ENCODE data around the gene NLGN4Y. TPM values are rescaled to one million over a fixed set of nuclear protein-coding genes. Genes with fewer than 3 reads are reported as not detected.

Gene NLGN4Y
- total RNA-seq, 1 experiment from 2014 or later, result 48.4 TPM

DNA sequence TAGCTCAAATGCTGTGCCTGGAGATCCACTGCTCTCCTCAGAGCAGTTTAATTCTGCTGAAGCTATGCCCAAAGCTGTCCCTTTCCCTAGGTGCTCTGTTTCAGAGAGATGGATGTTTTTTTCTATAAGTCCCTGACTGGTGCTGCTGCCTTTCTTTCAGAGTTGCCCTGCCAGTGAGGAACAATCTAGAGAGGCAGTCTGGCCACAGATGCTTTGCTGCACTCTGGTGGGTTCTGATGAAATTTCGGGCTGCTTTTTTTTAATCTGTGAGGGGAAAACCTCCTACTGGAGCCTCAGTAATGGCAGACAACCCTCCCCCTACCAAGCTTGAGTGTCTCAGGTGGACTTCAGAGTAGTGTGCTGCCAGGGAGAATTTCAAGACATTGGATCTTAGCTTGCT lies 93.3 kb downstream of the NLGN4Y start:
- no peak for TF ChIP-seq TEAD4 (CRISPR knock-in tag; IDR thresholded peaks at IDR 0.05)
- TF ChIP-seq, protein P1, sequence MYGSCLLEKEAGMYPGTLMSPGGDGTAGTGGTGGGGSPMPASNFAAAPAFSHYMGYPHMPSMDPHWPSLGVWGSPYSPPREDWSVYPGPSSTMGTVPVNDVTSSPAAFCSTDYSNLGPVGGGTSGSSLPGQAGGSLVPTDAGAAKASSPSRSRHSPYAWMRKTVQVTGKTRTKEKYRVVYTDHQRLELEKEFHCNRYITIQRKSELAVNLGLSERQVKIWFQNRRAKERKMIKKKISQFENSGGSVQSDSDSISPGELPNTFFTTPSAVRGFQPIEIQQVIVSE (CRISPR knock-in tag; IDR thresholded peaks at IDR 0.05; ENCODE audit: borderline replicate concordance), result no peak
- no peak for TF ChIP-seq ZNF219 (CRISPR knock-in tag; IDR thresholded peaks at IDR 0.05; ENCODE audit: borderline replicate concordance)
- TF ChIP-seq FOXJ3 (CRISPR knock-in tag; IDR thresholded peaks at IDR 0.05; ENCODE audit: borderline replicate concordance), result no peak
- TF ChIP-seq, protein P2, sequence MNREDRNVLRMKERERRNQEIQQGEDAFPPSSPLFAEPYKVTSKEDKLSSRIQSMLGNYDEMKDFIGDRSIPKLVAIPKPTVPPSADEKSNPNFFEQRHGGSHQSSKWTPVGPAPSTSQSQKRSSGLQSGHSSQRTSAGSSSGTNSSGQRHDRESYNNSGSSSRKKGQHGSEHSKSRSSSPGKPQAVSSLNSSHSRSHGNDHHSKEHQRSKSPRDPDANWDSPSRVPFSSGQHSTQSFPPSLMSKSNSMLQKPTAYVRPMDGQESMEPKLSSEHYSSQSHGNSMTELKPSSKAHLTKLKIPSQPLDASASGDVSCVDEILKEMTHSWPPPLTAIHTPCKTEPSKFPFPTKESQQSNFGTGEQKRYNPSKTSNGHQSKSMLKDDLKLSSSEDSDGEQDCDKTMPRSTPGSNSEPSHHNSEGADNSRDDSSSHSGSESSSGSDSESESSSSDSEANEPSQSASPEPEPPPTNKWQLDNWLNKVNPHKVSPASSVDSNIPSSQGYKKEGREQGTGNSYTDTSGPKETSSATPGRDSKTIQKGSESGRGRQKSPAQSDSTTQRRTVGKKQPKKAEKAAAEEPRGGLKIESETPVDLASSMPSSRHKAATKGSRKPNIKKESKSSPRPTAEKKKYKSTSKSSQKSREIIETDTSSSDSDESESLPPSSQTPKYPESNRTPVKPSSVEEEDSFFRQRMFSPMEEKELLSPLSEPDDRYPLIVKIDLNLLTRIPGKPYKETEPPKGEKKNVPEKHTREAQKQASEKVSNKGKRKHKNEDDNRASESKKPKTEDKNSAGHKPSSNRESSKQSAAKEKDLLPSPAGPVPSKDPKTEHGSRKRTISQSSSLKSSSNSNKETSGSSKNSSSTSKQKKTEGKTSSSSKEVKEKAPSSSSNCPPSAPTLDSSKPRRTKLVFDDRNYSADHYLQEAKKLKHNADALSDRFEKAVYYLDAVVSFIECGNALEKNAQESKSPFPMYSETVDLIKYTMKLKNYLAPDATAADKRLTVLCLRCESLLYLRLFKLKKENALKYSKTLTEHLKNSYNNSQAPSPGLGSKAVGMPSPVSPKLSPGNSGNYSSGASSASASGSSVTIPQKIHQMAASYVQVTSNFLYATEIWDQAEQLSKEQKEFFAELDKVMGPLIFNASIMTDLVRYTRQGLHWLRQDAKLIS (CRISPR knock-in tag; IDR thresholded peaks at IDR 0.05; ENCODE audit: borderline replicate concordance), result no peak
- TF ChIP-seq CREM (CRISPR knock-in tag; IDR thresholded peaks at IDR 0.05), result no peak
- TF ChIP-seq ZNF317 (CRISPR knock-in tag; IDR thresholded peaks at IDR 0.05; ENCODE audit: borderline replicate concordance, low read depth), result no peak
- TF ChIP-seq IRF2 (CRISPR knock-in tag; IDR thresholded peaks at IDR 0.05; ENCODE audit: borderline replicate concordance, low read depth), result no peak
- no peak for TF ChIP-seq MXD4 (CRISPR knock-in tag; IDR thresholded peaks at IDR 0.05; ENCODE audit: borderline replicate concordance)
- TF ChIP-seq, protein P3, sequence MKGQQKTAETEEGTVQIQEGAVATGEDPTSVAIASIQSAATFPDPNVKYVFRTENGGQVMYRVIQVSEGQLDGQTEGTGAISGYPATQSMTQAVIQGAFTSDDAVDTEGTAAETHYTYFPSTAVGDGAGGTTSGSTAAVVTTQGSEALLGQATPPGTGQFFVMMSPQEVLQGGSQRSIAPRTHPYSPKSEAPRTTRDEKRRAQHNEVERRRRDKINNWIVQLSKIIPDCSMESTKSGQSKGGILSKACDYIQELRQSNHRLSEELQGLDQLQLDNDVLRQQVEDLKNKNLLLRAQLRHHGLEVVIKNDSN (CRISPR knock-in tag; IDR thresholded peaks at IDR 0.05), result no peak
- TF ChIP-seq, protein P4, sequence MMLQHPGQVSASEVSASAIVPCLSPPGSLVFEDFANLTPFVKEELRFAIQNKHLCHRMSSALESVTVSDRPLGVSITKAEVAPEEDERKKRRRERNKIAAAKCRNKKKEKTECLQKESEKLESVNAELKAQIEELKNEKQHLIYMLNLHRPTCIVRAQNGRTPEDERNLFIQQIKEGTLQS (CRISPR knock-in tag; conservative IDR thresholded peaks at IDR 0.05), result no peak
- TF ChIP-seq, protein P5, sequence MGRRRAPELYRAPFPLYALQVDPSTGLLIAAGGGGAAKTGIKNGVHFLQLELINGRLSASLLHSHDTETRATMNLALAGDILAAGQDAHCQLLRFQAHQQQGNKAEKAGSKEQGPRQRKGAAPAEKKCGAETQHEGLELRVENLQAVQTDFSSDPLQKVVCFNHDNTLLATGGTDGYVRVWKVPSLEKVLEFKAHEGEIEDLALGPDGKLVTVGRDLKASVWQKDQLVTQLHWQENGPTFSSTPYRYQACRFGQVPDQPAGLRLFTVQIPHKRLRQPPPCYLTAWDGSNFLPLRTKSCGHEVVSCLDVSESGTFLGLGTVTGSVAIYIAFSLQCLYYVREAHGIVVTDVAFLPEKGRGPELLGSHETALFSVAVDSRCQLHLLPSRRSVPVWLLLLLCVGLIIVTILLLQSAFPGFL (CRISPR knock-in tag; IDR thresholded peaks at IDR 0.05; ENCODE audit: borderline replicate concordance), result no peak
- TF ChIP-seq ZNF671 (CRISPR knock-in tag; IDR thresholded peaks at IDR 0.05), result no peak
- TF ChIP-seq, protein P6, sequence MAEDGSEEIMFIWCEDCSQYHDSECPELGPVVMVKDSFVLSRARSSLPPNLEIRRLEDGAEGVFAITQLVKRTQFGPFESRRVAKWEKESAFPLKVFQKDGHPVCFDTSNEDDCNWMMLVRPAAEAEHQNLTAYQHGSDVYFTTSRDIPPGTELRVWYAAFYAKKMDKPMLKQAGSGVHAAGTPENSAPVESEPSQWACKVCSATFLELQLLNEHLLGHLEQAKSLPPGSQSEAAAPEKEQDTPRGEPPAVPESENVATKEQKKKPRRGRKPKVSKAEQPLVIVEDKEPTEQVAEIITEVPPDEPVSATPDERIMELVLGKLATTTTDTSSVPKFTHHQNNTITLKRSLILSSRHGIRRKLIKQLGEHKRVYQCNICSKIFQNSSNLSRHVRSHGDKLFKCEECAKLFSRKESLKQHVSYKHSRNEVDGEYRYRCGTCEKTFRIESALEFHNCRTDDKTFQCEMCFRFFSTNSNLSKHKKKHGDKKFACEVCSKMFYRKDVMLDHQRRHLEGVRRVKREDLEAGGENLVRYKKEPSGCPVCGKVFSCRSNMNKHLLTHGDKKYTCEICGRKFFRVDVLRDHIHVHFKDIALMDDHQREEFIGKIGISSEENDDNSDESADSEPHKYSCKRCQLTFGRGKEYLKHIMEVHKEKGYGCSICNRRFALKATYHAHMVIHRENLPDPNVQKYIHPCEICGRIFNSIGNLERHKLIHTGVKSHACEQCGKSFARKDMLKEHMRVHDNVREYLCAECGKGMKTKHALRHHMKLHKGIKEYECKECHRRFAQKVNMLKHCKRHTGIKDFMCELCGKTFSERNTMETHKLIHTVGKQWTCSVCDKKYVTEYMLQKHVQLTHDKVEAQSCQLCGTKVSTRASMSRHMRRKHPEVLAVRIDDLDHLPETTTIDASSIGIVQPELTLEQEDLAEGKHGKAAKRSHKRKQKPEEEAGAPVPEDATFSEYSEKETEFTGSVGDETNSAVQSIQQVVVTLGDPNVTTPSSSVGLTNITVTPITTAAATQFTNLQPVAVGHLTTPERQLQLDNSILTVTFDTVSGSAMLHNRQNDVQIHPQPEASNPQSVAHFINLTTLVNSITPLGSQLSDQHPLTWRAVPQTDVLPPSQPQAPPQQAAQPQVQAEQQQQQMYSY (CRISPR knock-in tag; IDR thresholded peaks at IDR 0.05), result no peak
- peaks cover 23% of the 10 kb centered on the region for H3K36me3 Mint-ChIP-seq
- ChIA-PET POLR2A (interaction anchor here (0.7 kb wide), 1 partner anchor 227 kb away, joined by 5 read pairs; no protein-coding TSS in a partner anchor), CTCF (interaction anchor here (1.1 kb wide), 1 partner anchor 273 kb away, joined by 3 read pairs; no protein-coding TSS in a partner anchor)
- H3K27ac Mint-ChIP-seq, result no peak overlapping the region
- no peak for DNase-seq (ENCODE audit: low spot score)
- H3K27me3 Mint-ChIP-seq (ENCODE audit: low read depth), result no peaks in the 10 kb centered on the region
- ATAC-seq, result peak; percentile 60
- H3K4me1 Mint-ChIP-seq, result peaks cover 28% of the 10 kb centered on the region
- no peak overlapping the region for H3K4me3 Mint-ChIP-seq
- H3K9me3 Mint-ChIP-seq, result 0 out of 2 replicates have a peak, but pooled peaks cover 4% of the 10 kb centered on the region

DNA sequence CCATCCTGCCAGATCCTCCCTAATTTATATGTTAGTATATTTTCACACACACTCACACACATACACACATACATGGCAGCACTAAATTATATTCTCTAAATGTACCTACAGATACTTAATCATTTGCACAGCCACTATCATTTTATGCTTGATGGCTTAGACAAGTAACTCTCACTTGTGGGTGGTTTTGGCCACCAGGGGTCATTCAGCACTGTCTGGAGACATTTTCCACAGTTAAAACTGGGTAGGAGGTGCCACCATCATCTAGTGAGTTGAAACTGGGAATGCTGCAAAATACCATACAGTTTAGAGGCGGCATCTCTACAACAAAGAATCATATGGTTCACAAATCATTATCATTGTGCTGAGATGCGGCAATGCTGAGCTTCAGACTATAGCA lies 94.2 kb downstream of the NLGN4Y start:
- Mint-ChIP-seq H3K4me3 (no peak overlapping the region), H3K36me3 (peaks cover 17% of the 10 kb centered on the region), H3K4me1 (peaks cover 28% of the 10 kb centered on the region), H3K27ac (no peak overlapping the region), H3K9me3 (0 out of 2 replicates have a peak, but pooled peaks cover 4% of the 10 kb centered on the region), H3K27me3 (ENCODE audit: low read depth) (no peaks in the 10 kb centered on the region)
- POLR2A ChIA-PET, result no interaction called here
- ATAC-seq (no peak; the same call in 1 of the 2 replicates), DNase-seq (ENCODE audit: low spot score) (no peak)
- no peak for TF ChIP-seq TEAD1 (CRISPR knock-in tag; IDR thresholded peaks at IDR 0.05)
- CTCF ChIA-PET, result no interaction called here
